Measurements from ENCODE around the gene CASP2. TPM values are rescaled to one million over a fixed set of nuclear protein-coding genes. Genes with fewer than 3 reads are reported as not detected.

The CASP2 gene
- total RNA-seq, 1 experiment from 2014 or later: 64.1 TPM

GRCh38 chr7:143247372-143247771 lies 40.8 kb upstream of the CASP2 start:
- H3K4me1 ChIP-seq (ENCODE audit: control insufficient read depth in 1 of 2, insufficient read depth in 2 of 2, low read length in 2 of 2): no peaks in the 10 kb centered on the region
- TF ChIP-seq ATF3 (IDR thresholded peaks at IDR 0.05) (no peak), TCF7L2 (IDR thresholded peaks at IDR 0.05; ENCODE audit: borderline replicate concordance, extremely low read depth, insufficient read depth, insufficient read length) (no peak), CBX3 (IDR thresholded peaks at IDR 0.05; ENCODE audit: low read depth) (no peak), CEBPB (IDR thresholded peaks at IDR 0.05; ENCODE audit: low read depth) (no peak), JUND (IDR thresholded peaks at IDR 0.05) (no peak)
- H3K36me3 ChIP-seq (ENCODE audit: control insufficient read depth in 1 of 2, insufficient read depth in 2 of 2, low read length in 2 of 2): no peaks in the 10 kb centered on the region
- H3K9me3 ChIP-seq (ENCODE audit: control insufficient read depth in 1 of 2, insufficient read depth in 1 of 2, low read depth in 1 of 2, low read length in 2 of 2): no peaks in the 10 kb centered on the region
- no peaks in the 10 kb centered on the region for H3K27me3 ChIP-seq (ENCODE audit: insufficient read depth, low read length)
- no peak for DNase-seq (ENCODE audit: low read depth, low spot score)
- no peak overlapping the region for H3K4me3 ChIP-seq (replicated peaks in 1 of 2; ENCODE audit: low read depth in 1 of 2, low read length in 2 of 2)
- no TSS peak for BruUV-seq (replicated peaks)
- no peak overlapping the region for H3K4me2 ChIP-seq (ENCODE audit: low read length)
- ChIA-PET POLR2A (no interaction called here), RAD21 (ENCODE audit: low non-redundant PET in 1 of 2, low total read pairs in 2 of 2, uncharacterized antibody in 2 of 2, unreplicated experiment in 2 of 2) (no interaction called here), CTCF (no interaction called here)
- no peak for ATAC-seq
- no peaks in the 10 kb centered on the region for H3K9me2 ChIP-seq (ENCODE audit: insufficient read depth)
- H3K79me2 ChIP-seq (ENCODE audit: insufficient read depth, low read length): no peaks in the 10 kb centered on the region
- H3K27ac ChIP-seq (ENCODE audit: low read depth, low read length): no peak overlapping the region
- no peaks in the 10 kb centered on the region for H4K20me1 ChIP-seq (ENCODE audit: insufficient read depth)
- H2AFZ ChIP-seq (ENCODE audit: low read depth, low read length, poor library complexity, severe bottlenecking): no peak overlapping the region
- no peak overlapping the region for H3K9ac ChIP-seq (ENCODE audit: low read length)
- intact Hi-C loops (cut with micrococcal nuclease): no loop called here

- intact Hi-C loops (cut with micrococcal nuclease): no loop called here
- ATAC-seq (no peak), DNase-seq (ENCODE audit: low read depth, low spot score) (no peak)
- H3K9ac ChIP-seq (ENCODE audit: low read length): no peak overlapping the region
- BruUV-seq (replicated peaks): no TSS peak
- POLR2A ChIA-PET: no interaction called here
- H3K36me3 ChIP-seq (ENCODE audit: control insufficient read depth in 1 of 2, insufficient read depth in 2 of 2, low read length in 2 of 2): no peaks in the 10 kb centered on the region
- CTCF ChIA-PET: interaction anchor here (1.7 kb wide), 1 partner anchor 8 kb away, joined by 10 read pairs; no protein-coding TSS in a partner anchor
- H3K4me1 ChIP-seq (ENCODE audit: control insufficient read depth in 1 of 2, insufficient read depth in 2 of 2, low read length in 2 of 2): no peaks in the 10 kb centered on the region
- no peaks in the 10 kb centered on the region for H3K79me2 ChIP-seq (ENCODE audit: insufficient read depth, low read length)
- H2AFZ ChIP-seq (ENCODE audit: low read depth, low read length, poor library complexity, severe bottlenecking): no peak overlapping the region
- no peak overlapping the region for H3K4me2 ChIP-seq (ENCODE audit: low read length)
- H3K27ac ChIP-seq (ENCODE audit: low read depth, low read length): no peak overlapping the region
- RAD21 ChIA-PET (ENCODE audit: low non-redundant PET in 1 of 2, low total read pairs in 2 of 2, uncharacterized antibody in 2 of 2, unreplicated experiment in 2 of 2): no interaction called here
- no peaks in the 10 kb centered on the region for H3K27me3 ChIP-seq (ENCODE audit: insufficient read depth, low read length)
- no peak overlapping the region for H3K4me3 ChIP-seq (replicated peaks in 1 of 2; ENCODE audit: low read depth in 1 of 2, low read length in 2 of 2)
- H4K20me1 ChIP-seq (ENCODE audit: insufficient read depth): no peaks in the 10 kb centered on the region
- no peaks in the 10 kb centered on the region for H3K9me3 ChIP-seq (ENCODE audit: control insufficient read depth in 1 of 2, insufficient read depth in 1 of 2, low read depth in 1 of 2, low read length in 2 of 2)
- TF ChIP-seq SP1 (IDR thresholded peaks at IDR 0.05; ENCODE audit: low read depth): no peak
- H3K9me2 ChIP-seq (ENCODE audit: insufficient read depth): no peaks in the 10 kb centered on the region
Observed at GRCh38 chr7:143248761-143249354, 39.3 kb upstream of the CASP2 start.

Data from HCT116 (cell line).